T-helper 2 cell (primary cell): ENCODE data around the gene USP17L18.
A peak's percentile ranks its signal among the peaks of the same experiment; 100 is the strongest.
"Not testable (repeated sequence)": the region's sequence is repeated elsewhere in the genome, so short reads cannot be mapped to it uniquely, and the experiment has no call there.

Experiments used
- DNase-seq, 5 experiments: peaks; one replicate each; pipeline versions ENCODE4 v3.0.0 to v3.0.0-alpha.2; 2012 to 2022
- total RNA-seq, 2 donors: gene quantifications; one replicate each; lab custom pipeline; 2026; lab: John Stamatoyannopoulos, UW

USP17L18 gene, protein sequence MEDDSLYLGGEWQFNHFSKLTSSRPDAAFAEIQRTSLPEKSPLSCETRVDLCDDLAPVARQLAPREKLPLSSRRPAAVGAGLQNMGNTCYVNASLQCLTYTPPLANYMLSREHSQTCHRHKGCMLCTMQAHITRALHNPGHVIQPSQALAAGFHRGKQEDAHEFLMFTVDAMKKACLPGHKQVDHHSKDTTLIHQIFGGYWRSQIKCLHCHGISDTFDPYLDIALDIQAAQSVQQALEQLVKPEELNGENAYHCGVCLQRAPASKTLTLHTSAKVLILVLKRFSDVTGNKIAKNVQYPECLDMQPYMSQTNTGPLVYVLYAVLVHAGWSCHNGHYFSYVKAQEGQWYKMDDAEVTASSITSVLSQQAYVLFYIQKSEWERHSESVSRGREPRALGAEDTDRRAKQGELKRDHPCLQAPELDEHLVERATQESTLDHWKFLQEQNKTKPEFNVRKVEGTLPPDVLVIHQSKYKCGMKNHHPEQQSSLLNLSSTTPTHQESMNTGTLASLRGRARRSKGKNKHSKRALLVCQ
- total RNA-seq: 0 reads per million in 2 donors

GRCh38 chr4:9247953-9248680, at the start of gene USP17L18:
TSS of gene USP17L18 (plus strand) at chr4:9248630. CDS start at chr4:9248630, 0 bp downstream.
- peak in 2 of 5 experiments; percentile 0 to 5 for DNase-seq

DNA sequence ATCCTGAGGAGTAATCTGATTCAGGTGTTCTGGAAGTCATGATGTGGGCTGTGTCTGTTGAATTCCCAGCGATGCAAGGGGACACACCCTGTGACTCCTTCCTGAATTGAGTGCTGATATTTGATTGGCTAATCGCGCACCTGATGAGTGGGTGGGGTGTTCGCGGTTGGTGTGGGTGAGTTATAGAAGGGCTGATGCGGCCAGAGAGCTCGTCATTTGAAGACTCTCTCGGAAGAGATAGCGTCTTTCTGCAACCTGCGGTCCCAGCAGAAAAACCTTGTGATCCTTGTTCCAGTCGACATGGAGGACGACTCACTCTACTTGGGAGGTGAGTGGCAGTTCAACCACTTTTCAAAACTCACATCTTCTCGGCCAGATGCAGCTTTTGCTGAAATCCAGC, 38.1 kb upstream of the USP17L18 start, which contains the start of gene USP17L10:
Gene USP17L10, plus strand, starts transcription at position 301 of the 400 bp plus-strand sequence. Its CDS starts 0 bp downstream, at position 301.
- not testable (repeated sequence) for DNase-seq

- not testable (repeated sequence) for DNase-seq
Observed at GRCh38 chr4:9214701-9215100, 33.7 kb upstream of the USP17L18 start.

DNA sequence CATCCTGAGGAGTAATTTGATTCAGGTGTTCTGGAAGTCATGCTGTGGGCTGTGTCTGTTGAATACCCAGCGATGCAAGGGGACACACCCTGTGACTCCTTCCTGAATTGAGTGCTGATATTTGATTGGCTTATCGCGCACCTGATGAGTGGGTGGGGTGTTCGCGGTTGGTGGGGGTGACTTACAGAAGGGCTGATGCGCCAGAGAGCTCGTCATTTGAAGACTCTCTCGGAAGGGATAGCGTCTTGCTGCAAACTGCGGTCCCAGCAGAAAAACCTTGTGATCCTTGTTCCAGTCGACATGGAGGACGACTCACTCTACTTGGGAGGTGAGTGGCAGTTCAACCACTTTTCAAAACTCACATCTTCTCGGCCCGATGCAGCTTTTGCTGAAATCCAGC, 33.3 kb upstream of the USP17L18 start, which contains the start of gene USP17L11:
Gene USP17L11, plus strand, starts transcription at position 301 of the 400 bp plus-strand sequence. Its CDS starts 0 bp downstream, at position 301.
- DNase-seq: not testable (repeated sequence)

- DNase-seq: not testable (repeated sequence)
Observed at GRCh38 chr4:9219852-9220251, 28.6 kb upstream of the USP17L18 start, which contains the start of gene USP17L12. TSS of gene USP17L12 (plus strand) at chr4:9220152. CDS start at chr4:9220152, 0 bp downstream.

DNA sequence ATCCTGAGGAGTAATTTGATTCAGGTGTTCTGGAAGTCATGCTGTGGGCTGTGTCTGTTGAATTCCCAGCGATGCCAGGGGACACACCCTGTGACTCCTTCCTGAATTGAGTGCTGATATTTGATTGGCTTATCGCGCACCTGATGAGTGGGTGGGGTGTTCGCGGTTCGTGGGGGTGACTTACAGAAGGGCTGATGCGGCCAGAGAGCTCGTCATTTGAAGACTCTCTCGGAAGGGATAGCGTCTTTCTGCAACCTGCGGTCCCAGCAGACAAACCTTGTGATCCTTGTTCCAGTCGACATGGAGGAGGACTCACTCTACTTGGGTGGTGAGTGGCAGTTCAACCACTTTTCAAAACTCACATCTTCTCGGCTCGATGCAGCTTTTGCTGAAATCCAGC, 23.8 kb upstream of the USP17L18 start, which contains the start of gene USP17L13:
Gene USP17L13, plus strand, starts transcription at position 301 of the 400 bp plus-strand sequence. Its CDS starts 0 bp downstream, at position 301.
- not testable (repeated sequence) for DNase-seq

DNA sequence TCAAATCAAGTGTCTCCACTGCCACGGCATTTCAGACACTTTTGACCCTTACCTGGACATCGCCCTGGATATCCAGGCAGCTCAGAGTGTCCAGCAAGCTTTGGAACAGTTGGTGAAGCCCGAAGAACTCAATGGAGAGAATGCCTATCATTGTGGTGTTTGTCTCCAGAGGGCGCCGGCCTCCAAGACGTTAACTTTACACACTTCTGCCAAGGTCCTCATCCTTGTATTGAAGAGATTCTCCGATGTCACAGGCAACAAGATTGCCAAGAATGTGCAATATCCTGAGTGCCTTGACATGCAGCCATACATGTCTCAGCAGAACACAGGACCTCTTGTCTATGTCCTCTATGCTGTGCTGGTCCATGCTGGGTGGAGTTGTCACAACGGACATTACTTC, 18.2 kb upstream of the USP17L18 start:
- not testable (repeated sequence) for DNase-seq

GRCh38 chr4:9234085-9234484, 14.3 kb upstream of the USP17L18 start, which contains the start of gene USP17L15:
TSS of gene USP17L15 (plus strand) at chr4:9234385. CDS start at chr4:9234385, 0 bp downstream.
- not testable (repeated sequence) for DNase-seq

- not testable (repeated sequence) for DNase-seq
Observed at GRCh38 chr4:9238461-9238860, 10.0 kb upstream of the USP17L18 start.

GRCh38 chr4:9243579-9243978, 4.9 kb upstream of the USP17L18 start, which contains the start of gene USP17L17:
TSS of gene USP17L17 (plus strand) at chr4:9243879. CDS start at chr4:9243879, 0 bp downstream.
- DNase-seq: not testable (repeated sequence)

DNA sequence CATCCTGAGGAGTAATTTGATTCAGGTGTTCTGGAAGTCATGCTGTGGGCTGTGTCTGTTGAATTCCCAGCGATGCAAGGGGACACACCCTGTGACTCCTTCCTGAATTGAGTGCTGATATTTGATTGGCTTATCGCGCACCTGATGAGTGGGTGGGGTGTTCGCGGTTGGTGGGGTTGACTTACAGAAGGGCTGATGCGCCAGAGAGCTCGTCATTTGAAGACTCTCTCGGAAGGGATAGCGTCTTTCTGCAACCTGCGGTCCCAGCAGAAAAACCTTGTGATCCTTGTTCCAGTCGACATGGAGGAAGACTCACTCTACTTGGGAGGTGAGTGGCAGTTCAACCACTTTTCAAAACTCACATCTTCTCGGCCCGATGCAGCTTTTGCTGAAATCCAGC, 4.6 kb downstream of the USP17L18 start, which contains the start of gene USP17L19:
Gene USP17L19, plus strand, starts transcription at position 301 of the 400 bp plus-strand sequence. Its CDS starts 0 bp downstream, at position 301.
- DNase-seq: not testable (repeated sequence)

DNA sequence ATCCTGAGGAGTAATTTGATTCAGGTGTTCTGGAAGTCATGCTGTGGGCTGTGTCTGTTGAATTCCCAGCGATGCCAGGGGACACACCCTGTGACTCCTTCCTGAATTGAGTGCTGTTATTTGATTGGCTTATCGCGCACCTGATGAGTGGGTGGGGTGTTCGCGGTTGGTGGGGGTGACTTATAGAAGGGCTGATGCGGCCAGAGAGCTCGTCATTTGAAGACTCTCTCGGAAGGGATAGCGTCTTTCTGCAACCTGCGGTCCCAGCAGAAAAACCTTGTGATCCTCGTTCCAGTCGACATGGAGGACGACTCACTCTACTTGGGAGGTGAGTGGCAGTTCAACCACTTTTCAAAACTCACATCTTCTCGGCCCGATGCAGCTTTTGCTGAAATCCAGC, 9.4 kb downstream of the USP17L18 start, which contains the start of gene USP17L20:
Gene USP17L20, plus strand, starts transcription at position 301 of the 400 bp plus-strand sequence. Its CDS starts 0 bp downstream, at position 301.
- not testable (repeated sequence) for DNase-seq

GRCh38 chr4:9262572-9262971, 14.1 kb downstream of the USP17L18 start, which contains the start of gene USP17L21:
TSS of gene USP17L21 (plus strand) at chr4:9262872. CDS start at chr4:9262872, 0 bp downstream.
- not testable (repeated sequence) for DNase-seq

- DNase-seq: not testable (repeated sequence)
Observed at GRCh38 chr4:9267319-9267718, 18.9 kb downstream of the USP17L18 start, which contains the start of gene USP17L22. TSS of gene USP17L22 (plus strand) at chr4:9267619. CDS start at chr4:9267619, 0 bp downstream.

GRCh38 chr4:9271719-9272118, 23.3 kb downstream of the USP17L18 start:
- peak in 1 of 5 experiments; percentile 23 for DNase-seq
